HepG2 (cell line): ENCODE results near the gene RTN1. TPM values are rescaled to one million over a fixed set of nuclear protein-coding genes. Genes with fewer than 3 reads are reported as not detected.

Experiments
- FLYWCH1 ChIP-seq: sonication (generic); formaldehyde crosslinking; IDR thresholded peaks from 2 replicates; pipeline ENCODE4 v1.8.1; 2023; ENCODE audit warnings: mild to moderate bottlenecking, missing genetic modification reagents
- IRF2 ChIP-seq: IDR thresholded peaks from 2 replicates; pipeline ENCODE4 v1.6.1; 2018; ENCODE audit warnings: missing genetic modification reagents, missing compliant biosample characterization
- NAIF1 ChIP-seq: sonication (generic); formaldehyde crosslinking; IDR thresholded peaks from 2 replicates; pipeline ENCODE4 v1.5.0; 2020; ENCODE audit warnings: mild to moderate bottlenecking, missing genetic modification reagents, borderline replicate concordance
- SRF ChIP-seq: IDR thresholded peaks from 2 replicates; pipeline ENCODE4 v1.6.1; 2011; ENCODE audit warnings: mild to moderate bottlenecking, low read depth, low read length, moderate library complexity
- SYNCRIP ChIP-seq: fragments of 200-400 bp; formaldehyde crosslinking; IDR thresholded peaks from 2 replicates; pipeline ENCODE4 v1.6.1; 2018; ENCODE audit warnings: mild to moderate bottlenecking, low read depth, low read length; ENCODE audit not compliant: insufficient read depth
- TBX2 ChIP-seq: sonication (generic); formaldehyde crosslinking; IDR thresholded peaks from 2 replicates; pipeline ENCODE4 v1.5.0; 2020; ENCODE audit warnings: missing genetic modification reagents, mild to moderate bottlenecking, borderline replicate concordance
- THAP8 ChIP-seq: sonication (generic); formaldehyde crosslinking; IDR thresholded peaks from 2 replicates; pipeline ENCODE4 v1.5.1; 2020; ENCODE audit warnings: missing genetic modification reagents, mild to moderate bottlenecking, borderline replicate concordance
- ZBTB7A ChIP-seq: sonication (generic); formaldehyde crosslinking; IDR thresholded peaks from 2 replicates; pipeline ENCODE4 v1.8.0; 2022; ENCODE audit warnings: mild to moderate bottlenecking, missing genetic modification reagents
- ZFP36L2 ChIP-seq: sonication (generic); formaldehyde crosslinking; IDR thresholded peaks from 2 replicates; pipeline ENCODE4 v1.4.0; 2020; ENCODE audit warnings: missing genetic modification reagents
- ZNF383 ChIP-seq: sonication (generic); formaldehyde crosslinking; IDR thresholded peaks from 2 replicates; pipeline ENCODE4 v1.4.0; 2020; ENCODE audit warnings: missing genetic modification reagents, mild to moderate bottlenecking, borderline replicate concordance
- ZNF713 ChIP-seq: sonication (generic); formaldehyde crosslinking; IDR thresholded peaks from 2 replicates; pipeline ENCODE4 v1.4.0; 2020; ENCODE audit warnings: mild to moderate bottlenecking, missing genetic modification reagents
- polyA plus RNA-seq, 8 experiments: library from polyadenylated mRNA; depleted of rRNA in 3 of 8; stranded (reverse) in 7 of 8; unstranded in 1 of 8; fragments of >200 nt; fragmentation: Illumina TruSeq in 4 of 8; extraction: Trizol in 4 of 8; gene quantifications; 2 replicates each; pipeline versions ENCODE4 v1.2.1 to v1.2.3, GENCODE V29; 2011 to 2016; ENCODE audit warnings: low read depth in 4 of 8, missing spikeins in 1 of 8, mixed read lengths in 1 of 8; ENCODE audit not compliant: insufficient read depth in 1 of 8
- total RNA-seq, 5 experiments: library from RNA; depleted of rRNA; stranded (reverse); fragments of >200 nt; fragmentation: Illumina TruSeq; extraction: Trizol; gene quantifications; 2 replicates each; pipeline ENCODE4 v1.2.3, GENCODE V29; 2016; ENCODE audit warnings: low read depth in 1 of 5
- TF ChIP-seq, protein P1 (sequence below): IDR thresholded peaks from 2 replicates; pipeline ENCODE4 v1.6.1; 2016; ENCODE audit warnings: low read depth, missing genetic modification reagents, missing compliant biosample characterization
- TF ChIP-seq, protein P2 (sequence below): IDR thresholded peaks from 2 replicates; pipeline ENCODE4 v1.6.1; 2012; ENCODE audit warnings: low read length, improper control_type of control experiment
- TF ChIP-seq, protein P3 (sequence below): sonication (generic); formaldehyde crosslinking; IDR thresholded peaks from 2 replicates; pipeline ENCODE4 v1.8.1; 2022; ENCODE audit warnings: mild to moderate bottlenecking, missing genetic modification reagents

RTN1 gene
- total and polyA plus RNA-seq, 2 of the 13 experiments (the other 11 are each of a cell fraction or from before 2014, with no cell fraction given): 0.04 to 0.18 TPM

- TF ChIP-seq, protein P1, sequence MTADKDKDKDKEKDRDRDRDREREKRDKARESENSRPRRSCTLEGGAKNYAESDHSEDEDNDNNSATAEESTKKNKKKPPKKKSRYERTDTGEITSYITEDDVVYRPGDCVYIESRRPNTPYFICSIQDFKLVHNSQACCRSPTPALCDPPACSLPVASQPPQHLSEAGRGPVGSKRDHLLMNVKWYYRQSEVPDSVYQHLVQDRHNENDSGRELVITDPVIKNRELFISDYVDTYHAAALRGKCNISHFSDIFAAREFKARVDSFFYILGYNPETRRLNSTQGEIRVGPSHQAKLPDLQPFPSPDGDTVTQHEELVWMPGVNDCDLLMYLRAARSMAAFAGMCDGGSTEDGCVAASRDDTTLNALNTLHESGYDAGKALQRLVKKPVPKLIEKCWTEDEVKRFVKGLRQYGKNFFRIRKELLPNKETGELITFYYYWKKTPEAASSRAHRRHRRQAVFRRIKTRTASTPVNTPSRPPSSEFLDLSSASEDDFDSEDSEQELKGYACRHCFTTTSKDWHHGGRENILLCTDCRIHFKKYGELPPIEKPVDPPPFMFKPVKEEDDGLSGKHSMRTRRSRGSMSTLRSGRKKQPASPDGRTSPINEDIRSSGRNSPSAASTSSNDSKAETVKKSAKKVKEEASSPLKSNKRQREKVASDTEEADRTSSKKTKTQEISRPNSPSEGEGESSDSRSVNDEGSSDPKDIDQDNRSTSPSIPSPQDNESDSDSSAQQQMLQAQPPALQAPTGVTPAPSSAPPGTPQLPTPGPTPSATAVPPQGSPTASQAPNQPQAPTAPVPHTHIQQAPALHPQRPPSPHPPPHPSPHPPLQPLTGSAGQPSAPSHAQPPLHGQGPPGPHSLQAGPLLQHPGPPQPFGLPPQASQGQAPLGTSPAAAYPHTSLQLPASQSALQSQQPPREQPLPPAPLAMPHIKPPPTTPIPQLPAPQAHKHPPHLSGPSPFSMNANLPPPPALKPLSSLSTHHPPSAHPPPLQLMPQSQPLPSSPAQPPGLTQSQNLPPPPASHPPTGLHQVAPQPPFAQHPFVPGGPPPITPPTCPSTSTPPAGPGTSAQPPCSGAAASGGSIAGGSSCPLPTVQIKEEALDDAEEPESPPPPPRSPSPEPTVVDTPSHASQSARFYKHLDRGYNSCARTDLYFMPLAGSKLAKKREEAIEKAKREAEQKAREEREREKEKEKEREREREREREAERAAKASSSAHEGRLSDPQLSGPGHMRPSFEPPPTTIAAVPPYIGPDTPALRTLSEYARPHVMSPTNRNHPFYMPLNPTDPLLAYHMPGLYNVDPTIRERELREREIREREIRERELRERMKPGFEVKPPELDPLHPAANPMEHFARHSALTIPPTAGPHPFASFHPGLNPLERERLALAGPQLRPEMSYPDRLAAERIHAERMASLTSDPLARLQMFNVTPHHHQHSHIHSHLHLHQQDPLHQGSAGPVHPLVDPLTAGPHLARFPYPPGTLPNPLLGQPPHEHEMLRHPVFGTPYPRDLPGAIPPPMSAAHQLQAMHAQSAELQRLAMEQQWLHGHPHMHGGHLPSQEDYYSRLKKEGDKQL: no peak
- TF ChIP-seq, protein P2, sequence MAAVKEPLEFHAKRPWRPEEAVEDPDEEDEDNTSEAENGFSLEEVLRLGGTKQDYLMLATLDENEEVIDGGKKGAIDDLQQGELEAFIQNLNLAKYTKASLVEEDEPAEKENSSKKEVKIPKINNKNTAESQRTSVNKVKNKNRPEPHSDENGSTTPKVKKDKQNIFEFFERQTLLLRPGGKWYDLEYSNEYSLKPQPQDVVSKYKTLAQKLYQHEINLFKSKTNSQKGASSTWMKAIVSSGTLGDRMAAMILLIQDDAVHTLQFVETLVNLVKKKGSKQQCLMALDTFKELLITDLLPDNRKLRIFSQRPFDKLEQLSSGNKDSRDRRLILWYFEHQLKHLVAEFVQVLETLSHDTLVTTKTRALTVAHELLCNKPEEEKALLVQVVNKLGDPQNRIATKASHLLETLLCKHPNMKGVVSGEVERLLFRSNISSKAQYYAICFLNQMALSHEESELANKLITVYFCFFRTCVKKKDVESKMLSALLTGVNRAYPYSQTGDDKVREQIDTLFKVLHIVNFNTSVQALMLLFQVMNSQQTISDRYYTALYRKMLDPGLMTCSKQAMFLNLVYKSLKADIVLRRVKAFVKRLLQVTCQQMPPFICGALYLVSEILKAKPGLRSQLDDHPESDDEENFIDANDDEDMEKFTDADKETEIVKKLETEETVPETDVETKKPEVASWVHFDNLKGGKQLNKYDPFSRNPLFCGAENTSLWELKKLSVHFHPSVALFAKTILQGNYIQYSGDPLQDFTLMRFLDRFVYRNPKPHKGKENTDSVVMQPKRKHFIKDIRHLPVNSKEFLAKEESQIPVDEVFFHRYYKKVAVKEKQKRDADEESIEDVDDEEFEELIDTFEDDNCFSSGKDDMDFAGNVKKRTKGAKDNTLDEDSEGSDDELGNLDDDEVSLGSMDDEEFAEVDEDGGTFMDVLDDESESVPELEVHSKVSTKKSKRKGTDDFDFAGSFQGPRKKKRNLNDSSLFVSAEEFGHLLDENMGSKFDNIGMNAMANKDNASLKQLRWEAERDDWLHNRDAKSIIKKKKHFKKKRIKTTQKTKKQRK: no peak
- TF ChIP-seq ZNF383 (CRISPR knock-in tag) (no peak), FLYWCH1 (CRISPR knock-in tag) (no peak), ZFP36L2 (CRISPR knock-in tag) (no peak), ZBTB7A (CRISPR knock-in tag) (peak; percentile 98), IRF2 (CRISPR knock-in tag) (0 out of 2 replicates have a peak, but pooled peaks have one; percentile 29), SYNCRIP (no peak), SRF (no peak), ZNF713 (CRISPR knock-in tag) (no peak), TBX2 (CRISPR knock-in tag) (0 out of 2 replicates have a peak, but pooled peaks have one; percentile 37), THAP8 (no peak; the same call in 1 of the 2 replicates), NAIF1 (no peak)
- TF ChIP-seq, protein P3, sequence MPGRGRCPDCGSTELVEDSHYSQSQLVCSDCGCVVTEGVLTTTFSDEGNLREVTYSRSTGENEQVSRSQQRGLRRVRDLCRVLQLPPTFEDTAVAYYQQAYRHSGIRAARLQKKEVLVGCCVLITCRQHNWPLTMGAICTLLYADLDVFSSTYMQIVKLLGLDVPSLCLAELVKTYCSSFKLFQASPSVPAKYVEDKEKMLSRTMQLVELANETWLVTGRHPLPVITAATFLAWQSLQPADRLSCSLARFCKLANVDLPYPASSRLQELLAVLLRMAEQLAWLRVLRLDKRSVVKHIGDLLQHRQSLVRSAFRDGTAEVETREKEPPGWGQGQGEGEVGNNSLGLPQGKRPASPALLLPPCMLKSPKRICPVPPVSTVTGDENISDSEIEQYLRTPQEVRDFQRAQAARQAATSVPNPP: no peak
These were observed 49.2 kb upstream of the RTN1 start, which contains the start of gene LRRC9 (continued) for GRCh38 chr14:59919570-59920377.
